GM12872 (cell line): ENCODE data around the gene MOV10.

ENCODE experiments used
- CTCF ChIP-seq: IDR thresholded peaks from 3 replicates; pipeline ENCODE4 v1.5.1; 2011; ENCODE audit warnings: low read depth, mild to moderate bottlenecking, low read length, moderate library complexity; ENCODE audit not compliant: insufficient read depth

MOV10 gene

GRCh38 chr1:112687361-112687760 lies 12.9 kb downstream of the MOV10 start:
- no peak for TF ChIP-seq CTCF

- TF ChIP-seq CTCF: no peak
Measured at GRCh38 chr1:112687785-112688496, 13.5 kb downstream of the MOV10 start.

DNA sequence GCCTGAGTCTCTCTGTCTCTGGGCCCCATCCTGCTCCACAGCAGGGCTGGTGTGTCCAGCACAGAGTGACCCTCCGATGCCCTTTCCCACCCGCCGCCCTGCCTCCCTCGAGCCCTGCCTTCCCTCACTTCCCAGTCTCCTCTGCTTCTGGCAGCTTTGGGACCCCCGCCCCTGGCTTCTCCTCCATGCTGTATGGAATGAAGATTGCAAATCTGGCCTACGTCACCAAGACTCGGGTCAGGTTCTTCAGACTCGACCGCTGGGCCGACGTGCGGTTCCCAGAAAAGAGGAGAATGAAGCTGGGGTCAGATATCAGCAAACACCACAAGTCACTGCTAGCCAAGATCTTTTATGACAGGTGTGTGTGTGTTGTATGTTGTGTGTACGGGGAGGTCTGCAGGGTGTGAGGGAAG lies 14.3 kb downstream of the MOV10 start:
- TF ChIP-seq CTCF: no peak

DNA sequence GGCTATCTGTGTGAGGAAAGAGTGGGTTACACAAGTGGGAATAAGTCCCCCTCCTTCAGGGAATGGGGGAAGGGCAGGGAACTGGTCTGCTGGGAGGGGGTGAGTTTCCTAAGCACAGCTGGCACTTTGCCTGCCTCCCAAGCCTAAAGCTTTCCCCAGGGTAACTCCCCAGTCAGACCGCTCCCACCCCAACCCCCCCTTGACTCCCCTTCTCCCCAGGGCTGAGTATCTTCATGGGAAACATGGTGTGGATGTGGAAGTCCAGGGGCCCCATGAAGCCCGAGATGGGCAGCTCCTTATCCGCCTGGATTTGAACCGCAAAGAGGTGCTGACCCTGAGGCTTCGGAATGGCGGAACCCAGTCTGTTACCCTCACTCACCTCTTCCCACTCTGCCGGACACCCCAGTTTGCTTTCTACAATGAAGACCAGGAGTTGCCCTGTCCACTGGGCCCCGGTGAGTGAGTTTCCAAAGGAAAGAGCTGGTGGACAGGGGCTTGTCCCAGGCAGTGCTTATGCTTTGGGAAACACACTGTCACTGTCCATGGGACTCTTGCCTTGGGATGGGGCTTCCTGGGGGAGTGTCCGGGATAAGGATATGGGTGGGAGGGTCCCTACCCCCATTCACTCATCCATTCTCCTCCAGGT lies 14.9 kb downstream of the MOV10 start:
- TF ChIP-seq CTCF: no peak

DNA sequence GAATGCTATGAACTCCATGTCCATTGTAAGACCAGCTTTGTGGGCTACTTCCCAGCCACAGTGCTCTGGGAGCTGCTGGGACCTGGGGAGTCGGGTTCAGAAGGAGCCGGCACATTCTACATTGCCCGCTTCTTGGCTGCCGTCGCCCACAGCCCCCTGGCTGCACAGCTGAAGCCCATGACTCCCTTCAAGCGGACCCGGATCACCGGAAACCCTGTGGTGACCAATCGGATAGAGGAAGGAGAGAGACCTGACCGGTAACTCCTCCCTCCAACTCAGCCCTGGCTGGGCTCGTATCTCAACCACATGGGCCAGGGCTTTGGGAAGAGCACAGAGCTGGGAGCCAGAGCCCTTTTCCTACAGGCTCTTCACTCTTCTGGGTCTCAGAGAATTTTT lies 15.4 kb downstream of the MOV10 start:
- TF ChIP-seq CTCF: no peak

- TF ChIP-seq CTCF: no peak
Measured at GRCh38 chr1:112692681-112693080, 18.2 kb downstream of the MOV10 start.

DNA sequence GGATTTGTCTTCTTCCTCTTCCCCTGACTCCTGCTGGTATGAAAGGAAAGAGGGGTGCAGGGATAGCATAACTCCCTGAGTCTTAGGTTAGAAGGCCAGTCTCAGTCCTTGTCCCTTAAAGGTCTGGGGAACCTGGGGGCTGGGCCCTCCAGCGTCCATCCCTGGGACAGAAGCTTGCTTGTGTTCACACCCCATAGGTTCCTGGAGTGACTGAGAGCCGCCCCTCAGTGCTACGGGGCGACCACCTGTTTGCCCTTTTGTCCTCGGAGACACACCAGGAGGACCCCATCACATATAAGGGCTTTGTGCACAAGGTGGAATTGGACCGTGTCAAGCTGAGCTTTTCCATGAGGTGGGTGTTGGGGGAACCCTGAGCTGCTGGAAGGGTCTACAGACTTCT lies 19.4 kb downstream of the MOV10 start:
- no peak for TF ChIP-seq CTCF
